ENCODE results near the gene TRAF3IP1. TPM values are rescaled to one million over a fixed set of nuclear protein-coding genes. Genes with fewer than 3 reads are reported as not detected.
"Not testable (repeated sequence)": the region's sequence is repeated elsewhere in the genome, so short reads cannot be mapped to it uniquely, and the experiment has no call there.

TRAF3IP1 gene
- total and polyA plus RNA-seq, 2 of the 13 experiments (the other 11 are each of a cell fraction or from before 2014, with no cell fraction given): 4.1 to 12.9 TPM

- intact Hi-C loops (cut with micrococcal nuclease; ENCODE audit: unreplicated experiment): loop anchor here (5.0 kb wide), 1 partner anchor 415 kb away; no protein-coding TSS in a partner anchor
- in situ Hi-C loops (cut with HindIII; ENCODE audit: extremely low pct_ligation_motif_present, low pct_unique_long_range_greater_than_20kb): loop anchor here (25.0 kb wide), 1 partner anchor 415 kb away; no protein-coding TSS in a partner anchor
- not testable (repeated sequence) for BruUV-seq (replicated peaks)
These were observed 52.0 kb downstream of the TRAF3IP1 start for GRCh38 chr2:238372277-238372676.

DNA sequence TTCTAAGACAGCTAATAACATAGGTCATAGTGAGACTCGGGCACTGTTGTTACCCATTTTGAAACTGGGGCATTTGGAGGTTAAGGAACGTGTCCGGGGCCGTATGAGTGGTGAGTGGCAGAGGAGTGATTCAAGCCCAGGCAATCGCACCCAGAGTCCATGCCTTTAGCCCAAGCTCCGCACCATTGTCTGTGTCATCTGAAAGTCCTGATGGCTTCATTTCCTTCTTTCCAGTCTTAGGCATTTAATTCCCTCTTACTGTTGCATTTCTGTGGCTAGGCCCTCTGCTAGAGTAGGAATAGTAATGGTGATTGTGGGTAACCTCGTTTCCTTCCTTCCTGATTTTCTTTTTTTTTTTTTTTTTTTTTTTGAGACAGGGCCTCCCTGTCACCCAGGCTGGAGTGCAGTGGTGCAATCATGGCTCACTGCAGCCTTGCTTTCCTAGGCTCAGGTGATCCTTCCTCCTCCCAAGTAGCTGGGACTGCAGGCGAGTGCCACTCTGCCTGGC is 56.6 kb downstream of the TRAF3IP1 start:
- peaks cover 0 to 1% of the 10 kb centered on the region in 2 experiments; a peak in 1 of 5 replicates for H3K36me3 ChIP-seq (replicated peaks in 1 of 2; ENCODE audit: control insufficient read depth in 1 of 2, insufficient read depth in 2 of 2, low read length in 2 of 2)
- H3K4me1 ChIP-seq (ENCODE audit: insufficient read depth, low read length): peaks cover 7% of the 10 kb centered on the region
- no peaks in the 10 kb centered on the region for H3K27me3 ChIP-seq (ENCODE audit: control insufficient read depth in 1 of 2, insufficient read depth in 2 of 2, low read length in 2 of 2)
- no peaks in the 10 kb centered on the region for H4K20me1 ChIP-seq (ENCODE audit: insufficient read depth, low read length)
- ATAC-seq: no peak
- ChIA-PET POLR2A (interaction anchor here (1.5 kb wide), 1 partner anchor 28 kb away, joined by 3 read pairs; no protein-coding TSS in a partner anchor), CTCF (ENCODE audit: low intra/inter-chr PET ratio, low total read pairs) (no interaction called here)
- H3K4me3 ChIP-seq (replicated peaks in 1 of 3; ENCODE audit: insufficient read depth in 1 of 3, low read depth in 2 of 3, low read length in 3 of 3): no peak overlapping the region
- H3K27ac ChIP-seq (ENCODE audit: extremely low read length, insufficient read depth, low read length): no peak overlapping the region
- intact Hi-C loops (cut with micrococcal nuclease; ENCODE audit: unreplicated experiment) (no loop called here), in situ Hi-C loops (cut with HindIII; ENCODE audit: extremely low pct_ligation_motif_present, low pct_unique_long_range_greater_than_20kb) (no loop called here)
- no peak overlapping the region for H2AFZ ChIP-seq (ENCODE audit: low read length)
- H3K9me3 ChIP-seq (ENCODE audit: low read length): no peaks in the 10 kb centered on the region
- no peak overlapping the region for H3K9ac ChIP-seq (ENCODE audit: insufficient read depth, low read depth, low read length)
- 95% methylated on average over 8 of the region's 8 CpGs for WGBS (ENCODE audit: low lambda C conversion rate)
- BruUV-seq (replicated peaks): no TSS peak
- DNase-seq (ENCODE audit: low spot score): no peak
- H3K79me2 ChIP-seq (ENCODE audit: insufficient read depth, low read length): no peaks in the 10 kb centered on the region
- H3K4me2 ChIP-seq (ENCODE audit: low read depth, low read length): no peak overlapping the region
- FAIRE-seq: no peak
- TF ChIP-seq ZNF841 (CRISPR knock-in tag; IDR thresholded peaks at IDR 0.05; ENCODE audit: borderline replicate concordance) (no peak), ZNF34 (CRISPR knock-in tag; IDR thresholded peaks at IDR 0.05; ENCODE audit: borderline replicate concordance) (no peak), ZNF879 (CRISPR knock-in tag; IDR thresholded peaks at IDR 0.05) (no peak), ZFP36L2 (CRISPR knock-in tag; IDR thresholded peaks at IDR 0.05) (no peak), HNF1A (IDR thresholded peaks at IDR 0.05; ENCODE audit: low read depth) (no peak), HNF1A (CRISPR knock-in tag; IDR thresholded peaks at IDR 0.05; ENCODE audit: borderline replicate concordance) (no peak), ZNF12 (CRISPR knock-in tag; IDR thresholded peaks at IDR 0.05) (no peak), ZNF326 (CRISPR knock-in tag; IDR thresholded peaks at IDR 0.05; ENCODE audit: borderline replicate concordance) (no peak), CBX1 (IDR thresholded peaks at IDR 0.05; ENCODE audit: low read depth) (no peak), ZNF235 (CRISPR knock-in tag; IDR thresholded peaks at IDR 0.05; ENCODE audit: borderline replicate concordance) (no peak), HINFP (CRISPR knock-in tag; IDR thresholded peaks at IDR 0.05; ENCODE audit: low read depth) (no peak), NKX3-1 (CRISPR knock-in tag; IDR thresholded peaks at IDR 0.05) (no peak), RXRB (CRISPR knock-in tag; IDR thresholded peaks at IDR 0.05; ENCODE audit: borderline replicate concordance) (no peak)

More at GRCh38 chr2:238372277-238372676, 52.0 kb downstream of the TRAF3IP1 start:
- H3K9me3 ChIP-seq (ENCODE audit: low read length); H3K79me2 ChIP-seq (ENCODE audit: insufficient read depth, low read length); H3K27ac ChIP-seq (ENCODE audit: extremely low read length, insufficient read depth, low read length); H2AFZ ChIP-seq (ENCODE audit: low read length); H3K27me3 ChIP-seq (ENCODE audit: control insufficient read depth in 1 of 2, insufficient read depth in 2 of 2, low read length in 2 of 2); H3K9ac ChIP-seq (ENCODE audit: insufficient read depth, low read depth, low read length); H3K4me2 ChIP-seq (ENCODE audit: low read depth, low read length); H3K4me3 ChIP-seq (replicated peaks in 1 of 3; ENCODE audit: insufficient read depth in 1 of 3, low read depth in 2 of 3, low read length in 3 of 3); H3K36me3 ChIP-seq (replicated peaks in 1 of 2; ENCODE audit: control insufficient read depth in 1 of 2, insufficient read depth in 2 of 2, low read length in 2 of 2); DNase-seq (ENCODE audit: low spot score); POLR2A ChIA-PET; FAIRE-seq; H4K20me1 ChIP-seq (ENCODE audit: insufficient read depth, low read length); ATAC-seq: not testable (repeated sequence)
- CTCF ChIA-PET (ENCODE audit: low intra/inter-chr PET ratio, low total read pairs): interaction anchor here (2.3 to 5.7 kb wide), 2 partner anchors 90 to 413 kb away, joined by 9 to 87 read pairs; no protein-coding TSS in a partner anchor
- 91% methylated on average over 3 of the region's 3 CpGs for WGBS (ENCODE audit: low lambda C conversion rate)
- H3K4me1 ChIP-seq (ENCODE audit: insufficient read depth, low read length): peaks cover 45% of the 10 kb centered on the region
